Epithelial cell of prostate (primary cell): ENCODE results near the gene MTA2.
"Not testable (repeated sequence)": the region's sequence is repeated elsewhere in the genome, so short reads cannot be mapped to it uniquely, and the experiment has no call there.

Experiments used
- DNase-seq: peaks from one replicate; pipeline ENCODE4 v3.0.0-alpha.2; 2011; ENCODE audit warnings: low read depth, low spot score
- H3K27ac ChIP-seq: fragments of 450-650 bp; 2 replicates; pipeline ENCODE4 v1.5.1; 2017; ENCODE audit warnings: mild to moderate bottlenecking

MTA2 gene

DNA sequence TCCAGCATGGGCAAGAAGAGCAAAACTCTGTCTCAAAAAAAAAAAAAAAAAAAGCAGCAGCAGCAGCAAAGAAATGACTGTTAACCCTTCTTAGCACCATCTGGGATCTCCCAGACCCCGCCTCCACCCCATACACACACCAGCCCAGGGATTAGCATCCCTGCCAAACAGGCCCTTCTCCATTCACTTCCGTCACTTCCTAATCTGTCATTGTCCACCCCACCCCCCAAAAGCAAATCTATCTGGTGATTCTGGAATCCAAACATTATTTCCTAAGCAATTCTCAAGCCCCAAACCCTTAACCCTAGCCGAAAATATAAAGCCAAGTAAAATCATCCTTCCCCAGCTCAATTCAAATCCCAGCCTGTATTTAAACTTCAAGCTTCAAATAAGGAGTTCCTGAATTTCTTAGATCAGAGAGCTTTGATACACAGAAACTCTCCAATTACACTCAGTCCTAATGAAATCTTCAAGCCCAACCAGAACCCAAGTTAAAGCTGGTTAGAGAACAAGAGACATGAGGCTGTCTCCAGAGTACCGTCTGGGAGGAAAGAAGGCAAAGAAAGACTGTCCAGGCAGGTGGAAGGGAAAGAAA, 49.1 kb downstream of the MTA2 start:
- peak overlapping the region; percentile 99 for H3K27ac ChIP-seq
- DNase-seq, result no peak

DNA sequence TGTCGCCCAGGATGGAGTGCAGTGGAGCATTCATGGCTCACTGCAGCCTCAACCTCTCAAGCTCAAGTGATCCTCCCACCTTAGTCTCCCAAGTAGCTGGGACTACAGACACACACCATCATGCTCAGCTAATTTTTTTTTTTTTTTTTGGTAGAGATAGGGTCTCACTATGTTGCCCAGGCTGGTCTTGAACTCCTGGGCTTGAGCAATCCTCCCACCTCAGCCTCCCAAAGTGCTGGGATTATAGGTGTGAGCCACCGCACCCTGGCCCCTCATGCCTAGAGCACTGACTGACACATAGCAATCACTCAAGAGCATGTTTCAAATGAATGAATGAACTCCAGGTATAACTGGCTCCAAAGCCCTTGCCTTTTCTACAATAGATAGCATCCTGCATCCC, 51.2 kb downstream of the MTA2 start:
- H3K27ac ChIP-seq, DNase-seq: not testable (repeated sequence)

DNA sequence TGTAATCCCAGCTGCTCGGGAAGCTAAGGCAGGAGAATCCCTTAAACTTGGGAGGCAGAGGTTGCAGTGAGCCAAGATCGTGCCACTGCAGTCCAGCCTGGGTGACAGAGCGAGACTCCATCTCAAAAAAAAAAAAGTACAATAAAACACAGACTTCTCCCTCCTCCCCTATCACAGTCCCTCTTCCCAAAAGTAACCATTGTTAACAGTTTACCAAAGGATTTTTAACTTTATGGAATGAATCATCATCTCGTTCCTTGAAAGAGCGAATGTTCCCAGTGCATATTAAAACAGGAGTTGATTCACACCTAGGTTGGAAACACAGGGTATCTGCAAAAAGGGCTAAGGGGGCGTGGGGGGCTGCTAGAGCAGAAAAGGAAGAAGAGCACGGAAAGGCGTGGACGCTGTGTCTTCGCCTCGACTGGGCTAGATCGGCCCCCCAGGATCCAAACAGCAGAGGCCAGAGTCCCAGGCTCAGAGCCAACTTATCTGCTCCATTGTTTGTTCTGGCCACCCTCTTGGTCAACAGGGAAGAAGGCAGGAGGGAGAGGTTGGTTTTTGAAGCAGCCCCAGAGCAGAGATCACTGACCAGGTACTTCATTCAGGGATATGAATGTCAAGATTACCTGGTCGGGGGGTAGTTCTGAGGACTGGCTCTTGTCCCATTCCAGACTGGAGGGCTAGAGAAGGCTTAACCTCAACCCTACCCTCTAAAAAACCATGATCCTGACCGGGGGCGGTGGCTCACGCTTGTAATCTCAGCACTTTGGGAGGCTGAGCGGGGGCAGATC, 52.9 kb downstream of the MTA2 start:
- H3K27ac ChIP-seq, result peak overlapping the region; percentile 98
- DNase-seq, result no peak

DNA sequence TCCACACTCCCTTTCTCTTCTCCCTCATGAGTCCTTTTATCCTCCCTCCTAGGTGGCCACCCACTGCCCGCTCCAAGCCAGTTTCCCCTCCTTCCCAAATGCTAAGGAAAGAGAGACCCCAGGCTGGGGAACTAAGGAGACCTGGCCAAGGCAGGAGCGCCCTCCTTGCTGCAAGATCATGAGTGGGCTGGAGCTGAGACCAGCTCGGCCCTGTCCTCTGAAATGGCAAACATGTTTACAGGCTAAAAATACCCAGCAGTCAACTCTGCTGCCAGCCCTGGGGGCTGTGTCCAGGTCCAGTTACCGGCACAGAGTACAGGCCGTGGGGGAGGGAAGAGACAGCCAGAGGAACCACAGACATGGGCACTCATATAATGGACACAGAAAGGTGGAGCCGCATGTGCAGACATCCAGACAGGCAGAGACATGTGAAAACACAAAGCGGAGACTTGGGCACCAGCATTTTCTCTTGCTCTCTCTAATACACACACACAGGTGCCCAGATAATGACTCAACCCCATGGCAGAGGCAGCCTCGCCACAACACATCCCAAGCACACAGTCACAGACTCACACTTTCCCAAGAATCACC, 53.9 kb downstream of the MTA2 start:
- peak overlapping the region; percentile 98 for H3K27ac ChIP-seq
- peak; percentile 97 for DNase-seq

DNA sequence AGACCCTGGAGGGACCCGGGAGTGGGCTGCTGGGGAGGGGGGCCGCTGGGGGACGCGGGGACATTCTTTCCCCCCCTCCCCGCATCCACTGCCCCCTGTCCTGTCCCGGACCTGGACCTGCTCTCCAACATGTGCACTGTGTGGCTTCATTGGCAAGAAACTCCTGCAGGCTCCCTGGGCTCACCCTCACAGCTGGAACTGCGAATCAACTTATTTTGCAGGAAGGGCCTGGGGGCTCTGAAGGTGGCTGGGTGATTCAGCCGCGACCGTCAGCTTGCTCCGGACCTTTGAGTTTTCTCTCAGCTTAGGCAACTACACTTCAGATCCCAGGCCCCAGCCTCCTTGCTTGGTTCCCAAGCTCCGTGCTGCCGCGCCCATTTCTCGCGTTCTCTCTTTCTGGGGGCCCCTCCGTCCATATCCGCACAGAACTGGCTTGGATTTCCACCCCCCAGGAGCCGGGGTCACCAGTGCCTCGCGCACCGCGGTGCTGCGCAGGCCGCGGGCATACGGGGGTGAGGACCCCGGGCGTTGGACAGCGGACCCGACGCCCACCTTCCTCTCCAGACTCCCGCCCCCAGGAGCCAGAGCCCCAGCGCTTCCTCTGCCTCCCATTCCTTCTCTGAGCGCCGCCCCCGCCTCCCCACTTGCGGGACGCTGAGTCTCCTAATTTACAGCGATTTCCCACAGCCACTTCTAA, 54.6 kb downstream of the MTA2 start:
- H3K27ac ChIP-seq, result peak overlapping the region; percentile 98
- DNase-seq, result no peak

DNA sequence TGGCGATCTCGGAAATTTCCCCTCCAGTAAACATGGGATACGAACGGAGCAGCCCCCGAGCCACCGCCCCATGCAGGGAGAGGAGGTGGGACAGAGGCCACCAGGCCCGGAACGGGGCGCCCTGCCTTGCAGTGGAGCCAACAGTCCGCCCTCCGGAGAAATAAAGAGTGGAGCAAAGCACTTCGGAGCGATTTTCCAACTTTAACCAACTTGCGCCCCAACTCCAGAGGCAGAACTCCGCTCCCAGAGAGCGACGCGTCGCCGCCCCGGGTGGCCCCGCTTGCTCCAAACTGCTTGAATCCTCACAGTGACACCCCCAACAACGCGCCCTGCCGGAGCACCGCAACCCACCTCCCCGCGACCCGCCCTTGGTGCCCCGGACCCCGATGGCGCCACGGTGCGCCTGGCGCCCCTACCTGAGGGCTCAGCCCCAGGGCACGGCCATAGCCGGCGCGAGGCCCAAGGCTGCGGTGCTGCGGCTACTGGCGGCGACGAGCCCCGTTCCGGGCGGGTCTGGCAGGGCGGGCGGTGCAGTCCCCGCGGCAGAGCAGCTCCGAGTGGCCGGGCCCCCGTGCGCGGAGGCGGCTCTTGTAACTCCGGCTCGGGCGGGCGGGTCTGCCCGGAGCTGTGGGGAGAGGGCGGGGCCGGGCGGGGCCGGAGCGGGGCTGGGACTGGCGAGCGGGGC, 55.3 kb downstream of the MTA2 start, which contains the start of gene AHNAK:
Gene AHNAK (minus strand): TSS at position 563 of the 685 bp plus-strand sequence. CDS start 10,708 bp downstream, outside the sequence.
- DNase-seq, result no peak
- H3K27ac ChIP-seq, result peak within 1 kb of the TSS; percentile 98

DNA sequence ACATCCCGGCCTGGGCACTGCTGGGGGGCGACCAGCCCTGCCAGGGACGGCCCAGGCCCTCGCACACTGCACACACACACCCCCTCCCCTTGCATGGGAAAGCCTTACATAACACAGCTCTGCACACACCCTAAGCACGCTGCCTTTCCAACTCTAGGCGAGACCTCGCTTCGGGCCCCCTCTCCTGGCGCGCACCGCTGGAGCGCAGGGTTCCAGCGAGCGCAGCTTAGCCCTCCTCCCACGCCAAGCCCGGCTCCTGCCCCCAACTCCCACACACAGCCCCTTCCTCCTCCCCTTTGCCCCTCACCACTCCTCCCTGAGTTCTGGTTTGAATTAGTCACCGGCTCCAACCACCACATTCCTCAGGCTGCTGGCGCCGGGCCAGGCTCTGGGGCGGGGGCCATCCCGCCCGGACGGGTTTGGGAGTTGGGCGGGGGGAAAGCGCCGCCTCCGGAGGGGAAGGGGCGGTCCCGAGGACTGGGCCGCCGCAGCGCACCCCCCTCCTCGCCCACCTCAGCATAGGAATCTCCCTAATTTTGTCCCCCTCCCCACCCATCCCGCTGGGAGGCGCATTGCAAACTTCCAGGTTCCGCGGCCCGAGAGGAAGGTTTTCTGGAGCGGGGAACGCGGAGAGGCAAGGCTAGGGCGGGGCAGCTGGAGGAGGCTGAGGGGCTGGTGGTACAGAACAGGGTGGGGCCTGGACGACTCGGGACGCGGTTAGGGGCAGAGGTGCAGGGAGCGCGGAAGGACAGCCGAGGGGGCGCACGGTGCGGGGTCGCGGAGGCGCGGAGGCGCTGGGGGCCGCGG, 56.0 kb downstream of the MTA2 start:
- DNase-seq, result no peak

DNA sequence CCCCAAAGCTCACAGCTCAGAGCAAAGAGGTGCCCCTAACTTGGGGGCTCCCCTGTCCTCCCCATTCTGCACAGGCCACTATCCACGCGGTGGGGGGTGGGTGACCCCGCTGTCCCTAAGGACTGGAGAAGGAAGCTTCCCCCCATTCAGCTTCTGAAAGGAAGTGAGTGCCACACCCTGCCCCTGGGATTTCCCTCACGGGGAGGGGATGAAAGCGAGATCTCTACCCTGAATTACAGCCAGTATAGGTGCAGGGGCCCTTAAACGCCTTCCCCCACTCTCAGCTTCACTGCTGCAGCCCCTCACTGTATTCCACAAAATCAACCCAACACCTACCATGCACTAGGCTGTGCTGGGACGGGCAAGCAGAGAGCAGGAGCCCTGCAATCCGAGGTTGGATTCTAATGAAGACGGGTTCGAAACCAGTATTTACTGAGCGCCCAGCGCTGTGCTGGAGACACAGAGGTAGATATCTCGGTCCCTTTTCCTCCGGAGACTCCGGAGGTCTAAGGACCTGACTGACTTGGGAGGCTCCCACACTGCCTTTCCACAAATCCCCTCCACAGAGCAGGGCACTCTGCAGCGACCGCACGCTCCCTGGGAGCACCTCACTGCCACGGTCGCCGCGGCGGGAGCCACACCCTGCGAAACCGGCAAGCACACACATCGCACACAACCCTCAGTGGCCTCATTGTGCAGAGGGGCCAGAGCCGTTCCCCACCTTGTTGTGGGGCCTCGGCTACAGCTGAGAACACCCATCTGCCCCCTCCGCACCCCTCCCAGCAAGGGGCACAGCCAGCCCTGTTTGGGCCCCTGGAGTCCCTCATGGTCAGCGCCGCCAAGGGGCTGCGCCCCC, 56.9 kb downstream of the MTA2 start:
- no peak for DNase-seq
- H3K27ac ChIP-seq, result peak overlapping the region; percentile 98

More for the DNA sequence above, 56.0 kb downstream of the MTA2 start:
- peak overlapping the region; percentile 98 for H3K27ac ChIP-seq

DNA sequence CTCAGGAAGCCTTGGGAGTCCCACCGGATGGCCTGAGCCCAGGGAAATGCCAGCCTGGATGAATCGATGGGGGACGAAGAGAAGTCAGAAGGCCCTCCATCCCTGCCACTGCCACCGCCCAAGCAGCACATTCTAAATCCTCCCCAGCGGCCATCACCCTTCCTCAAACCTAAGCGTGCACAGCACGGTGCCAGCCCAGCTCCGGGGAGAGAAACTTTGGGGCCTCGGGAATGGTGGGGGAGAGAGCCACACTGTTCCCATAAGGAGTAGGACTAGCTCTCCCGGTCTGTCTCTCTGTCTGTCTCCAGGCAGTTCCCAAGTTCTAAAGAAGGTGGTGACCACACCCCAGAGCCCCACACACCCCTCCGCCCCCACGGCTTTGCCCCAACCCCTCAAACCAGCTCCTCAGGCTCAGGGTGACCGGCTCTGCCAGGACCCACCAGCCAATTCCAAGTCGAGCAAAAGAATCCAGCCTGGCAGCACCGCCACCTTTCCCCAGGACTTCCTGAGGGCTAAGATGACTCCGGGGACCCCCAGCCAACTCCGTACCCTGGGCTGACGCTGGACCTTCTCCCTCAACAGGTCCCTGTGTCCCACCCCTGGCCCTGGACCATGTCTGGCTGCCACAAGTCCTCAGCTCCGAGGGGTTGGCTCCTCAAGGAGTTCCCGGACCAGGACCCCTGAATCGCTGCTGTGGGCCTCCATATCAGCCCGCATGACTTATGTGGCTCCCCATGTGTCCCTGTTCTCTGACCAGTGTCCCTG, 57.8 kb downstream of the MTA2 start:
- no peak for DNase-seq
- peak overlapping the region; percentile 98 for H3K27ac ChIP-seq
